Neuronal stem cell (in vitro differentiated cells): Measurements from ENCODE around the gene ATIC.

Experiments
- DNase-seq: peaks from one replicate; pipeline ENCODE4 v3.0.0-alpha.2; 2013; ENCODE audit warnings: low spot score
- H2AFZ ChIP-seq: one replicate; pipeline ENCODE4 v1.6.1; 2013; ENCODE audit warnings: mild to moderate bottlenecking, low read length, inconsistent platforms
- H2AK5ac ChIP-seq: 2 replicates; pipeline ENCODE4 v1.6.1; 2013; ENCODE audit warnings: low read depth, mild to moderate bottlenecking, inconsistent platforms, low read length, moderate library complexity, mixed read lengths
- H2BK120ac ChIP-seq: 2 replicates; pipeline ENCODE4 v1.6.1; 2013; ENCODE audit warnings: low read depth, mild to moderate bottlenecking, inconsistent platforms, low read length, moderate library complexity, mixed read lengths
- H2BK12ac ChIP-seq: one replicate; pipeline ENCODE4 v1.6.1; 2013; ENCODE audit warnings: low read length, inconsistent platforms
- H2BK15ac ChIP-seq: 2 replicates; pipeline ENCODE4 v1.6.1; 2013; ENCODE audit warnings: mild to moderate bottlenecking, low read length, inconsistent platforms, mixed read lengths
- H2BK5ac ChIP-seq: one replicate; pipeline ENCODE4 v1.6.1; 2013; ENCODE audit warnings: inconsistent platforms, mild to moderate bottlenecking, low read length, moderate library complexity
- H3K14ac ChIP-seq: one replicate; pipeline ENCODE4 v1.6.1; 2013; ENCODE audit warnings: low read length, inconsistent platforms
- H3K18ac ChIP-seq: 2 replicates; pipeline ENCODE4 v1.6.1; 2013; ENCODE audit warnings: low read length, inconsistent platforms
- H3K23ac ChIP-seq: 2 replicates; pipeline ENCODE4 v1.6.1; 2013; ENCODE audit warnings: low read depth, mild to moderate bottlenecking, mixed read lengths, low read length, inconsistent platforms; ENCODE audit not compliant: poor library complexity
- H3K27ac ChIP-seq: replicated peaks from 3 replicates; pipeline ENCODE4 v1.5.1; 2013; ENCODE audit warnings: low read length, inconsistent platforms
- H3K27me3 ChIP-seq, 3 experiments: 2 replicates each; pipeline ENCODE4 v1.6.1; 2013; ENCODE audit warnings: low read length in 3 of 3, mild to moderate bottlenecking in 2 of 3, inconsistent platforms in 1 of 3, low read depth in 1 of 3, mixed read lengths in 1 of 3, moderate library complexity in 1 of 3; ENCODE audit not compliant: control insufficient read depth in 3 of 3, insufficient read depth in 3 of 3
- H3K36me3 ChIP-seq, 2 donors: replicated peaks in 1 of 2; 2 replicates each; pipeline ENCODE4 v1.6.1; 2013; ENCODE audit warnings: low read length in 2 of 2; ENCODE audit not compliant: control insufficient read depth in 2 of 2, insufficient read depth in 2 of 2
- H3K4ac ChIP-seq: 2 replicates; pipeline ENCODE4 v1.6.1; 2013; ENCODE audit warnings: inconsistent platforms, mild to moderate bottlenecking, low read length, moderate library complexity
- H3K4me1 ChIP-seq, 2 donors: 1 replicate in 1 of 2; 2 replicates in 1 of 2; pipeline ENCODE4 v1.6.1; 2013; ENCODE audit warnings: low read length in 2 of 2, low read depth in 1 of 2; ENCODE audit not compliant: control insufficient read depth in 2 of 2, insufficient read depth in 1 of 2
- H3K4me2 ChIP-seq: one replicate; pipeline ENCODE4 v1.6.1; 2013; ENCODE audit warnings: mild to moderate bottlenecking, low read length, inconsistent platforms; ENCODE audit not compliant: insufficient read depth, poor library complexity, severe bottlenecking
- H3K4me3 ChIP-seq, 2 donors: 2 replicates each; pipeline ENCODE4 v1.5.1; 2013; ENCODE audit warnings: low read length in 2 of 2, mild to moderate bottlenecking in 2 of 2, inconsistent platforms in 1 of 2, moderate library complexity in 1 of 2
- H3K79me1 ChIP-seq: one replicate; pipeline ENCODE4 v1.6.1; 2013; ENCODE audit warnings: low read depth, mild to moderate bottlenecking, inconsistent platforms, low read length, moderate library complexity
- H3K9ac ChIP-seq: one replicate; pipeline ENCODE4 v1.6.1; 2013; ENCODE audit warnings: mild to moderate bottlenecking, low read depth, low read length, inconsistent platforms; ENCODE audit not compliant: poor library complexity
- H3K9me3 ChIP-seq, 2 donors: replicated peaks in 1 of 2; 2 replicates each; pipeline versions ENCODE3 to v1.6.1; 2013; ENCODE audit warnings: low read length in 2 of 2, mild to moderate bottlenecking in 2 of 2, inconsistent platforms in 1 of 2, low read depth in 1 of 2, mixed read lengths in 1 of 2, moderate library complexity in 1 of 2; ENCODE audit not compliant: control insufficient read depth in 2 of 2, insufficient read depth in 1 of 2
- H4K8ac ChIP-seq: one replicate; pipeline ENCODE4 v1.6.1; 2013; ENCODE audit warnings: low read depth, mild to moderate bottlenecking, inconsistent platforms, low read length, moderate library complexity
- H4K91ac ChIP-seq: one replicate; pipeline ENCODE4 v1.6.1; 2013; ENCODE audit warnings: low read length, low read depth, mild to moderate bottlenecking, inconsistent platforms; ENCODE audit not compliant: poor library complexity
- WGBS, 2 donors: extraction: QIAGEN DNeasy Blood & Tissue Kit; methylation state at CpG; one replicate each; pipeline ENCODE4 v1.1.7; 2013; ENCODE audit warnings: missing lambda C conversion rate in 2 of 2, mixed read lengths in 1 of 2; ENCODE audit not compliant: insufficient read length in 2 of 2, insufficient replicate concordance in 1 of 2; ENCODE audit errors: extremely low coverage in 2 of 2; 5-methylcytosine and 5-hydroxymethylcytosine counted together

The ATIC gene

GRCh38 chr2:215382011-215382410 is 70.2 kb downstream of the ATIC start:
- no peak overlapping the region for H3K14ac ChIP-seq
- WGBS, 2 donors, result no CpG with 5 or more reads among the region's 7 CpGs

GRCh38 chr2:215382480-215382879 is 70.6 kb downstream of the ATIC start:
- Histone ChIP-seq H3K27ac (no peak overlapping the region), H3K23ac (no peak overlapping the region), H3K9ac (no peak overlapping the region), H2BK120ac (no peak overlapping the region), H3K18ac (no peak overlapping the region), H3K4ac (no peak overlapping the region), H3K36me3 (peaks cover 20 to 85% of the 10 kb centered on the region in 2 donors), H4K8ac (no peak overlapping the region), H3K4me3 (no peak overlapping the region), H4K91ac (no peak overlapping the region), H2BK15ac (no peak overlapping the region), H3K14ac (no peak overlapping the region), H3K27me3 (no peaks in the 10 kb centered on the region), H2BK12ac (no peak overlapping the region), H2BK5ac (no peak overlapping the region), H3K4me2 (no peak overlapping the region), H3K79me1 (no peaks in the 10 kb centered on the region), H3K9me3 (peaks cover 0 to 3% of the 10 kb centered on the region in 2 donors), H2AFZ (no peak overlapping the region), H2AK5ac (no peak overlapping the region), H3K4me1 (no peaks in the 10 kb centered on the region)
- no peak for DNase-seq

More at GRCh38 chr2:215382011-215382410, 70.2 kb downstream of the ATIC start:
- Histone ChIP-seq H4K8ac (no peak overlapping the region), H2BK5ac (no peak overlapping the region), H3K27ac (no peak overlapping the region), H3K36me3 (peaks cover 23 to 85% of the 10 kb centered on the region in 2 donors), H3K27me3 (no peaks in the 10 kb centered on the region), H3K9ac (no peak overlapping the region), H3K4me3 (no peak overlapping the region), H2AFZ (no peak overlapping the region), H3K4me2 (no peak overlapping the region), H2BK12ac (no peak overlapping the region), H3K4ac (no peak overlapping the region), H3K79me1 (no peaks in the 10 kb centered on the region), H3K18ac (no peak overlapping the region), H2AK5ac (no peak overlapping the region), H3K9me3 (peaks cover 0 to 3% of the 10 kb centered on the region in 2 donors), H2BK15ac (no peak overlapping the region), H2BK120ac (no peak overlapping the region), H4K91ac (no peak overlapping the region), H3K23ac (no peak overlapping the region), H3K4me1 (no peaks in the 10 kb centered on the region)
- no peak for DNase-seq

- Histone ChIP-seq H3K79me1 (no peaks in the 10 kb centered on the region), H2BK5ac (no peak overlapping the region), H2BK15ac (no peak overlapping the region), H4K91ac (no peak overlapping the region), H3K27me3 (no peaks in the 10 kb centered on the region), H3K23ac (no peak overlapping the region), H3K9me3 (peaks cover 0 to 3% of the 10 kb centered on the region in 2 donors), H3K27ac (no peak overlapping the region), H2BK120ac (no peak overlapping the region), H3K18ac (no peak overlapping the region), H2AK5ac (no peak overlapping the region), H2AFZ (no peak overlapping the region), H3K4me1 (no peaks in the 10 kb centered on the region), H3K4me3 (no peak overlapping the region), H4K8ac (no peak overlapping the region), H3K14ac (no peak overlapping the region), H3K9ac (no peak overlapping the region), H3K4me2 (no peak overlapping the region), H3K4ac (no peak overlapping the region), H2BK12ac (no peak overlapping the region), H3K36me3 (peaks cover 24 to 85% of the 10 kb centered on the region in 2 donors)
- DNase-seq, result no peak
- no CpG with 5 or more reads among the region's 8 CpGs for WGBS, 2 donors
These were observed 71.9 kb downstream of the ATIC start for GRCh38 chr2:215383652-215384279.

GRCh38 chr2:215384710-215385109 is 72.9 kb downstream of the ATIC start:
- H3K79me1 ChIP-seq, result no peaks in the 10 kb centered on the region
- H3K4ac ChIP-seq, result no peak overlapping the region
- no peak overlapping the region for H3K23ac ChIP-seq
- H4K8ac ChIP-seq, result no peak overlapping the region
- no peak overlapping the region for H3K4me3 ChIP-seq
- H3K27me3 ChIP-seq, result no peaks in the 10 kb centered on the region
- H2AFZ ChIP-seq, result no peak overlapping the region
- DNase-seq, result no peak
- H2BK5ac ChIP-seq, result no peak overlapping the region
- H4K91ac ChIP-seq, result no peak overlapping the region
- no peak overlapping the region for H2BK15ac ChIP-seq
- WGBS, 2 donors, result no CpG with 5 or more reads among the region's 7 CpGs
- H2AK5ac ChIP-seq, result no peak overlapping the region
- peaks cover 22 to 76% of the 10 kb centered on the region in 2 donors for H3K36me3 ChIP-seq
- no peaks in the 10 kb centered on the region for H3K4me1 ChIP-seq
- H3K4me2 ChIP-seq, result no peak overlapping the region
- H2BK120ac ChIP-seq, result no peak overlapping the region
- H3K27ac ChIP-seq, result no peak overlapping the region
- H3K9ac ChIP-seq, result no peak overlapping the region
- no peak overlapping the region for H3K18ac ChIP-seq
- H3K9me3 ChIP-seq, result peaks cover 0 to 3% of the 10 kb centered on the region in 2 donors
- H3K14ac ChIP-seq, result no peak overlapping the region
- H2BK12ac ChIP-seq, result no peak overlapping the region
